GM19455 (cell line): ENCODE results near the gene TBC1D24.
A peak's percentile ranks its signal among the peaks of the same experiment; 100 is the strongest.

ENCODE experiments used
- ATAC-seq: cut with Tn5 transposase; IDR thresholded peaks from one replicate; pipeline ENCODE4 v1.9.1; 2021; ENCODE audit not compliant: unreplicated experiment

TBC1D24 gene

GRCh38 chr16:2498531-2499253 is 23.8 kb downstream of the TBC1D24 start:
- no peak for ATAC-seq

GRCh38 chr16:2499454-2499853 is 24.5 kb downstream of the TBC1D24 start:
- no peak for ATAC-seq

GRCh38 chr16:2499890-2500429 is 25.0 kb downstream of the TBC1D24 start:
- no peak for ATAC-seq

- no peak for ATAC-seq
Measured at GRCh38 chr16:2500430-2500917, 25.5 kb downstream of the TBC1D24 start.

- ATAC-seq, result no peak
Measured at GRCh38 chr16:2500918-2501750, 26.2 kb downstream of the TBC1D24 start.

GRCh38 chr16:2501946-2502895 is 27.3 kb downstream of the TBC1D24 start:
- no peak for ATAC-seq

- ATAC-seq, result no peak
Measured at GRCh38 chr16:2505695-2506094, 30.8 kb downstream of the TBC1D24 start.

GRCh38 chr16:2507052-2507659 is 32.2 kb downstream of the TBC1D24 start:
- no peak for ATAC-seq

GRCh38 chr16:2507665-2508064 is 32.7 kb downstream of the TBC1D24 start:
- no peak for ATAC-seq

GRCh38 chr16:2508722-2509400 is 33.9 kb downstream of the TBC1D24 start:
- no peak for ATAC-seq

- no peak for ATAC-seq
Measured at GRCh38 chr16:2511128-2511800, 36.3 kb downstream of the TBC1D24 start.

- no peak for ATAC-seq
Measured at GRCh38 chr16:2511996-2512734, 37.2 kb downstream of the TBC1D24 start.

- no peak for ATAC-seq
Measured at GRCh38 chr16:2512735-2513404, 37.9 kb downstream of the TBC1D24 start.

- ATAC-seq, result peak; percentile 67
Measured at GRCh38 chr16:2513405-2514332, 38.7 kb downstream of the TBC1D24 start, which contains the start of gene ATP6V0C. TSS of gene ATP6V0C (plus strand) at chr16:2513952. CDS start at chr16:2514104, 152 bp downstream.

- ATAC-seq, result no peak
Measured at GRCh38 chr16:2514333-2515179, 39.6 kb downstream of the TBC1D24 start.
